Stimulated activated CD4-positive, alpha-beta T cell treated with anti-CD3 and anti-CD28 coated beads, Interleukin-15, amount 100 ng/mL, for 1 hour (primary cell): ENCODE results near the gene TMEM121B.

Experiments
- DNase-seq, 2 donors: peaks; one replicate each; pipeline ENCODE4 v3.0.0-alpha.2; 2020; ENCODE audit warnings: low read depth in 1 of 2, low spot score in 1 of 2

TMEM121B gene

GRCh38 chr22:17138513-17138912 is 17.4 kb upstream of the TMEM121B start:
- no peak for DNase-seq

GRCh38 chr22:17137861-17138425 is 16.8 kb upstream of the TMEM121B start:
- DNase-seq, result no peak

- DNase-seq, result no peak
Observed at GRCh38 chr22:17137170-17137569, 16.0 kb upstream of the TMEM121B start.

- no peak for DNase-seq
Observed at GRCh38 chr22:17135153-17135760, 14.1 kb upstream of the TMEM121B start.

- DNase-seq, result no peak
Observed at GRCh38 chr22:17133137-17133536, 12.0 kb upstream of the TMEM121B start.

- no peak for DNase-seq
Observed at GRCh38 chr22:17132112-17132511, 11.0 kb upstream of the TMEM121B start.

- DNase-seq, result no peak
Observed at GRCh38 chr22:17131686-17132085, 10.5 kb upstream of the TMEM121B start.

- no peak for DNase-seq
Observed at GRCh38 chr22:17130199-17130598, 9.0 kb upstream of the TMEM121B start.

- peak in 1 of 2 donors; percentile 15 for DNase-seq
Observed at GRCh38 chr22:17120711-17121232, 388 bp downstream of the TMEM121B start.

- peak; percentile 25 to 49 for DNase-seq
Observed at GRCh38 chr22:17120281-17120680, 879 bp downstream of the TMEM121B start.

- DNase-seq, result no peak
Observed at GRCh38 chr22:17119481-17120202, 1.5 kb downstream of the TMEM121B start.

- no peak for DNase-seq
Observed at GRCh38 chr22:17118342-17118741, 2.8 kb downstream of the TMEM121B start.

GRCh38 chr22:17117890-17118289 is 3.3 kb downstream of the TMEM121B start:
- DNase-seq, result no peak

GRCh38 chr22:17117400-17117799 is 3.8 kb downstream of the TMEM121B start:
- DNase-seq, result no peak

GRCh38 chr22:17116572-17117330 is 4.4 kb downstream of the TMEM121B start:
- DNase-seq, result no peak

GRCh38 chr22:17115945-17116565 is 5.1 kb downstream of the TMEM121B start:
- no peak for DNase-seq

GRCh38 chr22:17115236-17115635 is 5.9 kb downstream of the TMEM121B start:
- DNase-seq, result no peak

- no peak for DNase-seq
Observed at GRCh38 chr22:17114898-17115235, 6.3 kb downstream of the TMEM121B start.

- DNase-seq, result no peak
Observed at GRCh38 chr22:17114173-17114897, 6.8 kb downstream of the TMEM121B start.

GRCh38 chr22:17113600-17113999 is 7.6 kb downstream of the TMEM121B start:
- no peak for DNase-seq
